H9 (cell line): ENCODE results near the gene DAAM1. TPM values are rescaled to one million over a fixed set of nuclear protein-coding genes. Genes with fewer than 3 reads are reported as not detected.

Experiments used
- DNase-seq: peaks from one replicate; pipeline ENCODE4 v3.0.0-alpha.2; 2017
- H2AFZ ChIP-seq: one replicate; pipeline ENCODE4 v1.6.1; 2013; ENCODE audit warnings: mild to moderate bottlenecking, low read length, control low read depth, moderate library complexity
- H2AK5ac ChIP-seq: 2 replicates; pipeline ENCODE4 v1.6.1; 2013; ENCODE audit warnings: low read length, control low read depth, mixed read lengths; ENCODE audit not compliant: insufficient read length
- H2BK120ac ChIP-seq: one replicate; pipeline ENCODE4 v1.6.1; 2013; ENCODE audit warnings: low read depth, mild to moderate bottlenecking, low read length, control low read depth, inconsistent platforms; ENCODE audit not compliant: poor library complexity, severe bottlenecking
- H2BK12ac ChIP-seq: 2 replicates; pipeline ENCODE4 v1.6.1; 2013; ENCODE audit warnings: low read length, control low read depth, mixed read lengths, low read depth; ENCODE audit not compliant: insufficient read length
- H2BK15ac ChIP-seq: 2 replicates; pipeline ENCODE4 v1.6.1; 2013; ENCODE audit warnings: low read depth, low read length, control low read depth
- H2BK20ac ChIP-seq: one replicate; pipeline ENCODE4 v1.6.1; 2013; ENCODE audit warnings: low read depth, mild to moderate bottlenecking, low read length, control low read depth, inconsistent platforms; ENCODE audit not compliant: poor library complexity, severe bottlenecking
- H2BK5ac ChIP-seq: 2 replicates; pipeline ENCODE4 v1.6.1; 2013; ENCODE audit warnings: low read length, control low read depth, mixed read lengths; ENCODE audit not compliant: insufficient read length
- H3K14ac ChIP-seq: 2 replicates; pipeline ENCODE4 v1.6.1; 2013; ENCODE audit warnings: low read length, control low read depth; ENCODE audit not compliant: insufficient read depth
- H3K18ac ChIP-seq: 2 replicates; pipeline ENCODE4 v1.6.1; 2013; ENCODE audit warnings: low read depth, mild to moderate bottlenecking, mixed read lengths, low read length, control low read depth; ENCODE audit not compliant: insufficient read length
- H3K23ac ChIP-seq: 2 replicates; pipeline ENCODE4 v1.6.1; 2013; ENCODE audit warnings: low read length, control low read depth, mixed read lengths, low read depth; ENCODE audit not compliant: insufficient read length
- H3K23me2 ChIP-seq: 2 replicates; pipeline ENCODE4 v1.6.1; 2013; ENCODE audit warnings: low read depth, mild to moderate bottlenecking, mixed read lengths, low read length, control low read depth; ENCODE audit not compliant: insufficient read length, poor library complexity, severe bottlenecking
- H3K27ac ChIP-seq: 2 replicates; pipeline ENCODE4 v1.5.1; 2013; ENCODE audit warnings: low read length, control low read depth, mixed read lengths, low read depth; ENCODE audit not compliant: insufficient read length
- H3K27me3 ChIP-seq: 2 replicates; pipeline ENCODE4 v1.6.1; 2013; ENCODE audit warnings: low read length, control low read depth, inconsistent platforms; ENCODE audit not compliant: insufficient read depth
- H3K4ac ChIP-seq: 2 replicates; pipeline ENCODE4 v1.6.1; 2013; ENCODE audit warnings: low read depth, mild to moderate bottlenecking, control low read depth, inconsistent platforms, low read length, moderate library complexity
- H3K4me1 ChIP-seq: 2 replicates; pipeline ENCODE4 v1.6.1; 2013; ENCODE audit warnings: low read length, control low read depth, inconsistent platforms; ENCODE audit not compliant: insufficient read depth
- H3K4me2 ChIP-seq: 2 replicates; pipeline ENCODE4 v1.6.1; 2013; ENCODE audit warnings: low read length, control low read depth, mixed read lengths; ENCODE audit not compliant: insufficient read length, insufficient read depth
- H3K56ac ChIP-seq: 2 replicates; pipeline ENCODE4 v1.6.1; 2013; ENCODE audit warnings: low read depth, mild to moderate bottlenecking, mixed read lengths, low read length, control low read depth; ENCODE audit not compliant: insufficient read length
- H3K79me1 ChIP-seq: 2 replicates; pipeline ENCODE4 v1.6.1; 2013; ENCODE audit warnings: low read depth, mild to moderate bottlenecking, moderate library complexity, low read length, control low read depth, inconsistent platforms; ENCODE audit not compliant: insufficient read depth, poor library complexity, severe bottlenecking
- H3K79me2 ChIP-seq: 2 replicates; pipeline ENCODE4 v1.6.1; 2013; ENCODE audit warnings: low read length, control low read depth, inconsistent platforms; ENCODE audit not compliant: insufficient read depth
- H3K9ac ChIP-seq: 2 replicates; pipeline ENCODE4 v1.6.1; 2013; ENCODE audit warnings: low read length, control low read depth, mixed read lengths; ENCODE audit not compliant: insufficient read length; ENCODE audit errors: extremely low read depth
- H3K9me3 ChIP-seq: one replicate; pipeline ENCODE4 v1.6.1; 2013; ENCODE audit warnings: low read depth, low read length, inconsistent platforms; ENCODE audit not compliant: control insufficient read depth
- H3T11ph ChIP-seq: one replicate; pipeline ENCODE4 v1.6.1; 2013; ENCODE audit warnings: mild to moderate bottlenecking, low read length, control low read depth, inconsistent platforms
- H4K20me1 ChIP-seq: one replicate; pipeline ENCODE4 v1.6.1; 2013; ENCODE audit not compliant: control insufficient read depth, insufficient read length, insufficient read depth
- H4K5ac ChIP-seq: 2 replicates; pipeline ENCODE4 v1.6.1; 2013; ENCODE audit warnings: low read depth, mild to moderate bottlenecking, mixed read lengths, low read length, control low read depth; ENCODE audit not compliant: insufficient read length
- H4K8ac ChIP-seq: replicated peaks from 2 replicates; pipeline ENCODE4 v1.6.1; 2013; ENCODE audit warnings: low read length, control low read depth, mixed read lengths, low read depth; ENCODE audit not compliant: insufficient read length
- H4K91ac ChIP-seq: 2 replicates; pipeline ENCODE4 v1.6.1; 2013; ENCODE audit warnings: low read depth, mild to moderate bottlenecking, moderate library complexity, mixed read lengths, low read length, control low read depth; ENCODE audit not compliant: insufficient read length
- H3K27ac Mint-ChIP-seq, 3 experiments: 2 replicates in 2 of 3; 3 replicates in 1 of 3; pipeline ENCODE4 v1.8.0; 2020 to 2021; ENCODE audit warnings: mixed read lengths in 3 of 3, mild to moderate bottlenecking in 1 of 3, moderate library complexity in 1 of 3
- H3K27me3 Mint-ChIP-seq: 2 replicates; pipeline ENCODE4 v1.8.0; 2021; ENCODE audit warnings: low read depth, mild to moderate bottlenecking, moderate library complexity, mixed read lengths
- H3K36me3 Mint-ChIP-seq, 3 experiments: 2 replicates in 2 of 3; 3 replicates in 1 of 3; pipeline ENCODE4 v1.8.0; 2020 to 2021; ENCODE audit warnings: low read depth in 3 of 3, mixed read lengths in 3 of 3; ENCODE audit not compliant: insufficient read depth in 1 of 3
- H3K4me1 Mint-ChIP-seq, 2 experiments: 2 replicates each; pipeline ENCODE4 v1.8.0; 2020; ENCODE audit warnings: mixed read lengths in 2 of 2
- H3K4me3 Mint-ChIP-seq, 2 experiments: 2 replicates in 1 of 2; 3 replicates in 1 of 2; pipeline ENCODE4 v1.8.0; 2020 to 2021; ENCODE audit warnings: mild to moderate bottlenecking in 2 of 2, mixed read lengths in 2 of 2, moderate library complexity in 1 of 2
- H3K9me3 Mint-ChIP-seq, 2 experiments: 2 replicates in 1 of 2; 3 replicates in 1 of 2; pipeline ENCODE4 v1.8.0; 2020; ENCODE audit warnings: mild to moderate bottlenecking in 2 of 2, mixed read lengths in 2 of 2, moderate library complexity in 1 of 2
- WGBS: extraction: QIAGEN DNeasy Blood & Tissue Kit; methylation state at CpG from one replicate; pipeline ENCODE4 v1.1.7; 2013; ENCODE audit warnings: missing lambda C conversion rate, low lambda C conversion rate, mixed read lengths; ENCODE audit not compliant: insufficient read length; ENCODE audit errors: extremely low coverage; 5-methylcytosine and 5-hydroxymethylcytosine counted together
- total RNA-seq: library from RNA; stranded (reverse); gene quantifications from 2 replicates; pipeline ENCODE4 v1.2.1, GENCODE V29; 2021
- TF ChIP-seq, protein P1 (sequence below): fragments of 200-600 bp; sonication (generic); conservative IDR thresholded peaks from 3 replicates; pipeline ENCODE4 v1.8.0; 2021; ENCODE audit warnings: antibody characterized with exemption, mild to moderate bottlenecking

The DAAM1 gene
- total RNA-seq, 1 experiment from 2014 or later = 19.5 TPM

DNA sequence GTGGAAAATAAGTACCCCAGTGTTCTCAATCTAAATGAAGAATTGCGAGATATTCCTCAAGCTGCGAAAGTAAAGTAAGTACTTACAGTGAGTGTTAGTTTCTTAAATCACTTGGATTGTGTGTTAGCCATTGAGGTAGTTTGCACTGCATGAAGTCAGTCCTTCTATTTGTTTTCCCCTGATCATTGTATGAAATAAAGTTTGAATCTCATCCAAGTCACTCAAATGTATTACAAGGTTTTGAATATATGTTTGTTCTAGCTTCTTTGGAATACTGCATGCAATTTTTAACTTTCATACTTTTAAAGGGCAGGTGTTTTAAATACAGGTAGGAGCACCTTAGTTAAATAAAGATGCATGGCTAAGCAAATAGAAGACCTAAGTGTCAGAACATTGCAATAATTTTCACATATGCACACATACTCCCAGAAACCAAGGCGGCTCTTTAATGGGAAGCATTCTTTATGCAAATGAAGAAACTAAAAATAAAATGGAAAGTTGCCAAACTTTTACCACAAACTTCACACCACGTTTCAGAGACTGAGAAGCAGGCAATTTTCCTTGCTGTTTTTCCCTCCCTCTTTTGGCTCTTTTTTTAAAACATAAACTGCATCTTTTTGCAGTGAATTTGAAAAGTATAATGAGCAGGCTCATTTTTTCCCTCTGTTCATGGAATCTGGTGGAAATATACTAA, 171.1 kb downstream of the DAAM1 start:
- Histone ChIP-seq H3K9me3 (no peaks in the 10 kb centered on the region), H2BK20ac (no peak overlapping the region), H3K23me2 (no peaks in the 10 kb centered on the region), H3K56ac (no peak overlapping the region), H3K23ac (no peak overlapping the region), H2AFZ (no peak overlapping the region), H4K20me1 (no peaks in the 10 kb centered on the region), H2BK120ac (no peak overlapping the region), H2BK12ac (no peak overlapping the region), H3T11ph (no peak overlapping the region), H3K14ac (no peak overlapping the region), H4K8ac (no peak overlapping the region), H3K4me1 (no peaks in the 10 kb centered on the region; the same call in none of the 2 replicates), H3K9ac (no peak overlapping the region), H2AK5ac (no peak overlapping the region), H4K5ac (no peak overlapping the region), H3K79me1 (no peaks in the 10 kb centered on the region), H4K91ac (no peak overlapping the region), H3K18ac (no peak overlapping the region), H3K27me3 (no peaks in the 10 kb centered on the region), H3K27ac (no peak overlapping the region), H2BK5ac (no peak overlapping the region), H3K4me2 (no peak overlapping the region), H3K79me2 (no peaks in the 10 kb centered on the region), H3K4ac (no peak overlapping the region), H2BK15ac (no peak overlapping the region)
- no peaks in the 10 kb centered on the region for H3K9me3 Mint-ChIP-seq
- H3K36me3 Mint-ChIP-seq = peaks cover 2 to 9% (median 3%) of the 10 kb centered on the region in 3 experiments; a peak in 2 of 7 replicates
- no peak overlapping the region for H3K27ac Mint-ChIP-seq
- peaks cover 21 to 22% of the 10 kb centered on the region in 2 experiments for H3K4me1 Mint-ChIP-seq
- peaks cover 3% of the 10 kb centered on the region; the same call in 1 of the 2 replicates for H3K27me3 Mint-ChIP-seq
- WGBS = no CpG with 5 or more reads among the region's 4 CpGs
- no peak overlapping the region for H3K4me3 Mint-ChIP-seq
- TF ChIP-seq, protein P1, sequence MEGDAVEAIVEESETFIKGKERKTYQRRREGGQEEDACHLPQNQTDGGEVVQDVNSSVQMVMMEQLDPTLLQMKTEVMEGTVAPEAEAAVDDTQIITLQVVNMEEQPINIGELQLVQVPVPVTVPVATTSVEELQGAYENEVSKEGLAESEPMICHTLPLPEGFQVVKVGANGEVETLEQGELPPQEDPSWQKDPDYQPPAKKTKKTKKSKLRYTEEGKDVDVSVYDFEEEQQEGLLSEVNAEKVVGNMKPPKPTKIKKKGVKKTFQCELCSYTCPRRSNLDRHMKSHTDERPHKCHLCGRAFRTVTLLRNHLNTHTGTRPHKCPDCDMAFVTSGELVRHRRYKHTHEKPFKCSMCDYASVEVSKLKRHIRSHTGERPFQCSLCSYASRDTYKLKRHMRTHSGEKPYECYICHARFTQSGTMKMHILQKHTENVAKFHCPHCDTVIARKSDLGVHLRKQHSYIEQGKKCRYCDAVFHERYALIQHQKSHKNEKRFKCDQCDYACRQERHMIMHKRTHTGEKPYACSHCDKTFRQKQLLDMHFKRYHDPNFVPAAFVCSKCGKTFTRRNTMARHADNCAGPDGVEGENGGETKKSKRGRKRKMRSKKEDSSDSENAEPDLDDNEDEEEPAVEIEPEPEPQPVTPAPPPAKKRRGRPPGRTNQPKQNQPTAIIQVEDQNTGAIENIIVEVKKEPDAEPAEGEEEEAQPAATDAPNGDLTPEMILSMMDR = no peak
- no peak for DNase-seq
